Neural cell (in vitro differentiated cells): Measurements from ENCODE around the gene CCNG2. TPM values are rescaled to one million over a fixed set of nuclear protein-coding genes. Genes with fewer than 3 reads are reported as not detected.

Source experiments
- H2AFZ ChIP-seq: fragments of 200-600, 300-800 bp; sonication (generic), shearing (Covaris generic); 2 replicates; pipeline ENCODE4 v1.6.0; 2014; ENCODE audit warnings: low read depth, mild to moderate bottlenecking, antibody characterized with exemption, low read length, moderate library complexity
- H3F3A ChIP-seq: fragments of 200-600 bp; shearing (Covaris generic); 2 replicates; pipeline ENCODE4 v1.6.1; 2016; ENCODE audit warnings: mild to moderate bottlenecking, moderate library complexity, mixed read lengths, antibody characterized with exemption, low read length; ENCODE audit not compliant: insufficient read depth, poor library complexity, severe bottlenecking
- H3K27ac ChIP-seq: fragments of 200-600, 300-800 bp; sonication (generic), shearing (Covaris generic); 2 replicates; pipeline ENCODE4 v1.5.1; 2014; ENCODE audit warnings: mild to moderate bottlenecking, low read length, moderate library complexity
- H3K27me3 ChIP-seq: fragments of 300-800, 200-600 bp; sonication (generic), shearing (Covaris generic); 2 replicates; pipeline ENCODE4 v1.6.0; 2014; ENCODE audit warnings: mild to moderate bottlenecking, low read depth, low read length, moderate library complexity; ENCODE audit not compliant: insufficient read depth
- H3K36me3 ChIP-seq: fragments of 300-800, 200-600 bp; sonication (generic), shearing (Covaris generic); 2 replicates; pipeline ENCODE4 v1.5.1; 2014; ENCODE audit warnings: mild to moderate bottlenecking, antibody characterized with exemption, low read length, moderate library complexity; ENCODE audit not compliant: insufficient read depth
- H3K4me2 ChIP-seq: fragments of 300-800, 200-600 bp; sonication (generic), shearing (Covaris generic); 2 replicates; pipeline ENCODE4 v1.6.0; 2014; ENCODE audit warnings: mild to moderate bottlenecking, low read length
- H3K4me3 ChIP-seq: fragments of 300-800, 200-600 bp; sonication (generic), shearing (Covaris generic); 2 replicates; pipeline ENCODE4 v1.5.1; 2014; ENCODE audit warnings: mild to moderate bottlenecking, low read length, moderate library complexity
- H3K79me2 ChIP-seq: fragments of 200-600 bp; shearing (Covaris generic); replicated peaks from 2 replicates; pipeline ENCODE4 v1.6.0; 2014; ENCODE audit warnings: mild to moderate bottlenecking, low read length, moderate library complexity; ENCODE audit not compliant: insufficient read depth
- H3K9ac ChIP-seq: fragments of 300-800, 200-600 bp; sonication (generic), shearing (Covaris generic); 2 replicates; pipeline ENCODE4 v1.6.1; 2016; ENCODE audit warnings: mild to moderate bottlenecking, low read length, mixed read lengths
- H3K9me2 ChIP-seq: fragments of 200-600 bp; shearing (Covaris generic); 2 replicates; pipeline ENCODE4 v1.6.1; 2016; ENCODE audit warnings: mild to moderate bottlenecking, low read length, mixed read lengths; ENCODE audit not compliant: insufficient read depth
- H3K9me3 ChIP-seq: fragments of 200-600, 300-800 bp; sonication (generic), shearing (Covaris generic); 2 replicates; pipeline ENCODE4 v1.6.1; 2016; ENCODE audit warnings: mild to moderate bottlenecking, mixed run types, low read length, moderate library complexity, mixed read lengths
- H4K20me1 ChIP-seq: fragments of 200-600 bp; shearing (Covaris generic); 2 replicates; pipeline ENCODE4 v1.6.1; 2016; ENCODE audit warnings: mild to moderate bottlenecking, mixed run types; ENCODE audit not compliant: insufficient read depth
- EP300 ChIP-seq: fragments of 450-650 bp; conservative IDR thresholded peaks from 2 replicates; pipeline ENCODE4 v1.6.1; 2014; ENCODE audit warnings: antibody characterized with exemption, mild to moderate bottlenecking, moderate library complexity; ENCODE audit not compliant: poor library complexity, severe bottlenecking
- EZH2 ChIP-seq: fragments of 200-600, 300-800 bp; shearing (Covaris generic), sonication (generic); IDR thresholded peaks from 2 replicates; pipeline ENCODE4 v1.6.1; 2014; ENCODE audit warnings: antibody characterized with exemption, low read length, borderline replicate concordance, mild to moderate bottlenecking; ENCODE audit not compliant: insufficient read depth, poor library complexity, severe bottlenecking
- MXI1 ChIP-seq: fragments of 450-650 bp; conservative IDR thresholded peaks from 2 replicates; pipeline ENCODE4 v1.6.1; 2014; ENCODE audit warnings: antibody characterized with exemption, mild to moderate bottlenecking; ENCODE audit not compliant: poor library complexity, severe bottlenecking
- POLR2AphosphoS5 ChIP-seq: IDR thresholded peaks from 2 replicates; pipeline ENCODE4 v1.6.1; 2012
- RAD21 ChIP-seq: fragments of 450-650 bp; conservative IDR thresholded peaks from 2 replicates; pipeline ENCODE4 v1.6.1; 2014; ENCODE audit warnings: antibody characterized with exemption, mild to moderate bottlenecking, moderate library complexity
- REST ChIP-seq: IDR thresholded peaks from 2 replicates; pipeline ENCODE4 v1.6.1; 2012; ENCODE audit warnings: borderline replicate concordance
- SMC3 ChIP-seq: fragments of 450-650 bp; conservative IDR thresholded peaks from 2 replicates; pipeline ENCODE4 v1.6.1; 2014; ENCODE audit warnings: antibody characterized with exemption, mild to moderate bottlenecking, moderate library complexity; ENCODE audit not compliant: poor library complexity
- TAF1 ChIP-seq: IDR thresholded peaks from 2 replicates; pipeline ENCODE4 v1.6.1; 2012; ENCODE audit warnings: low read depth
- polyA plus RNA-seq: library from polyadenylated mRNA; depleted of rRNA; stranded (reverse); fragments of >200 nt; gene quantifications from 2 replicates; pipeline ENCODE4 v1.2.3, GENCODE V29; 2014
- TF ChIP-seq, protein P1 (sequence below): fragments of 450-650 bp; IDR thresholded peaks from 2 replicates; pipeline ENCODE4 v1.5.1; 2014; ENCODE audit warnings: antibody characterized with exemption, mild to moderate bottlenecking, moderate library complexity; ENCODE audit not compliant: poor library complexity, severe bottlenecking

CCNG2 gene
- polyA plus RNA-seq, 1 donor from 2014 or later: 132 TPM

DNA sequence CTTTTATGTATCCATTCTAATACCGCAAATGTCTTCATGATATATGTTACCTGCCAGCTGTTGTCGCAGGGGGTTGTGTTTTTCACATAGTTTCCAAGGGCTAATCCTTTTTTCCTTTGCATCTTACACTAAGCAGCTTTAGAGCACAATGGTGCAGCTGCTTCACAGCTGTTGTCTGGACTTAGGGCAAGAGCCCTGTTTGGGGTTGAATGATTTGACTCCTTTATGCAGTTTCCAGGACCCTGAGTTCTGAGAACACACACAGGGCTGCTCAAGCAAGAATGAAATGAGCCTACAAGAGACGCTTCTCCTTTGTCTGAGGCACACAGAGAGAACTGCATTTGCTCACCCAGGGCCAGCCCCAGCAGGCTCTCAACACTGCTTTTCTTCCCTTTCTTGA lies 20.2 kb downstream of the CCNG2 start:
- Histone ChIP-seq H3F3A (no peaks in the 10 kb centered on the region), H3K9me2 (no peaks in the 10 kb centered on the region), H3K36me3 (no peaks in the 10 kb centered on the region), H3K9ac (no peak overlapping the region), H3K27ac (no peak overlapping the region), H2AFZ (peak overlapping the region; percentile 13), H3K27me3 (no peaks in the 10 kb centered on the region), H4K20me1 (no peaks in the 10 kb centered on the region), H3K4me2 (no peak overlapping the region), H3K9me3 (no peaks in the 10 kb centered on the region), H3K4me3 (no peak overlapping the region), H3K79me2 (no peaks in the 10 kb centered on the region)
- TF ChIP-seq EP300: no peak
- TF ChIP-seq REST: no peak
- TF ChIP-seq MXI1: no peak

DNA sequence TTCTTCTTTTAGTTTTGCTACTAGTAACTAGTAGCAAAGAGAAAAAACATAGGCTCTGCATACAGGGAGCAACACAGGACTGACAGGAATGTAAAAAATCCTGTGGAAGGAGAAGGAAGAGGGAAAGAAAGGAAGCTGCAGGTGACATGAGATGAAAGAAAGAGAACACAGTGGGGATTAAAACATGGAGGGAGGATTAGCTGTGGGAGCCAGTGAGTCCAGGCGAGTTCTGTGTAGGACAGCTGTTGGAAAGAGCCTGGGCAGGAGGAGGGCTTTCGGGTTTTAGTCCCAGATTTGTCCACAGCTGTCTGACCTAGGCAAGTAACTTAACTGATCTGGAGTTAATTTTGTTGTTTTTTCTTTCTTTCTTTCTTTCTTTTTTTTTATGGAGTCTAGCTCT lies 21.6 kb downstream of the CCNG2 start:
- no peak overlapping the region for H2AFZ ChIP-seq
- no peaks in the 10 kb centered on the region for H3K9me2 ChIP-seq
- H3F3A ChIP-seq: no peaks in the 10 kb centered on the region
- no peaks in the 10 kb centered on the region for H4K20me1 ChIP-seq
- H3K4me3 ChIP-seq: no peak overlapping the region
- no peak overlapping the region for H3K4me2 ChIP-seq
- H3K9ac ChIP-seq: no peak overlapping the region
- no peaks in the 10 kb centered on the region for H3K27me3 ChIP-seq
- no peaks in the 10 kb centered on the region for H3K79me2 ChIP-seq
- H3K36me3 ChIP-seq: no peaks in the 10 kb centered on the region
- TF ChIP-seq TAF1: no peak
- no peak for TF ChIP-seq POLR2AphosphoS5
- no peak for TF ChIP-seq REST
- no peak for TF ChIP-seq EZH2
- TF ChIP-seq SMC3: no peak
- TF ChIP-seq, protein P1, sequence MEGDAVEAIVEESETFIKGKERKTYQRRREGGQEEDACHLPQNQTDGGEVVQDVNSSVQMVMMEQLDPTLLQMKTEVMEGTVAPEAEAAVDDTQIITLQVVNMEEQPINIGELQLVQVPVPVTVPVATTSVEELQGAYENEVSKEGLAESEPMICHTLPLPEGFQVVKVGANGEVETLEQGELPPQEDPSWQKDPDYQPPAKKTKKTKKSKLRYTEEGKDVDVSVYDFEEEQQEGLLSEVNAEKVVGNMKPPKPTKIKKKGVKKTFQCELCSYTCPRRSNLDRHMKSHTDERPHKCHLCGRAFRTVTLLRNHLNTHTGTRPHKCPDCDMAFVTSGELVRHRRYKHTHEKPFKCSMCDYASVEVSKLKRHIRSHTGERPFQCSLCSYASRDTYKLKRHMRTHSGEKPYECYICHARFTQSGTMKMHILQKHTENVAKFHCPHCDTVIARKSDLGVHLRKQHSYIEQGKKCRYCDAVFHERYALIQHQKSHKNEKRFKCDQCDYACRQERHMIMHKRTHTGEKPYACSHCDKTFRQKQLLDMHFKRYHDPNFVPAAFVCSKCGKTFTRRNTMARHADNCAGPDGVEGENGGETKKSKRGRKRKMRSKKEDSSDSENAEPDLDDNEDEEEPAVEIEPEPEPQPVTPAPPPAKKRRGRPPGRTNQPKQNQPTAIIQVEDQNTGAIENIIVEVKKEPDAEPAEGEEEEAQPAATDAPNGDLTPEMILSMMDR: no peak
- TF ChIP-seq RAD21: no peak
- no peak for TF ChIP-seq EP300
- no peak for TF ChIP-seq MXI1
- H3K27ac ChIP-seq: no peak overlapping the region
- H3K9me3 ChIP-seq: no peaks in the 10 kb centered on the region
